IPS-18a (cell line): ENCODE data around the gene ELL2.

Source experiments
- H3K27ac ChIP-seq: one replicate; pipeline ENCODE4 v1.5.1; 2013; ENCODE audit warnings: low read length
- H3K27me3 ChIP-seq: one replicate; pipeline ENCODE4 v1.6.1; 2013; ENCODE audit warnings: mild to moderate bottlenecking, low read length; ENCODE audit not compliant: control insufficient read depth, insufficient read depth
- H3K36me3 ChIP-seq: one replicate; pipeline ENCODE4 v1.6.1; 2013; ENCODE audit warnings: low read depth, low read length; ENCODE audit not compliant: control insufficient read depth
- H3K4me1 ChIP-seq: one replicate; pipeline ENCODE4 v1.6.1; 2013; ENCODE audit warnings: low read depth, low read length; ENCODE audit not compliant: control insufficient read depth
- H3K4me3 ChIP-seq: one replicate; pipeline ENCODE4 v1.5.1; 2013; ENCODE audit warnings: low read length
- H3K9ac ChIP-seq: one replicate; pipeline ENCODE4 v1.6.1; 2013; ENCODE audit warnings: mild to moderate bottlenecking, low read length, moderate library complexity
- H3K9me3 ChIP-seq: one replicate; pipeline ENCODE4 v1.6.1; 2013; ENCODE audit warnings: low read depth, low read length; ENCODE audit not compliant: control insufficient read depth

Gene ELL2

GRCh38 chr5:95835682-95836385, 125.8 kb downstream of the ELL2 start:
- Histone ChIP-seq H3K9me3 (no peaks in the 10 kb centered on the region), H3K27me3 (peaks cover 5% of the 10 kb centered on the region), H3K36me3 (no peaks in the 10 kb centered on the region), H3K4me3 (no peak overlapping the region), H3K27ac (no peak overlapping the region), H3K9ac (no peak overlapping the region), H3K4me1 (no peaks in the 10 kb centered on the region)
